ENCODE data around the gene PMPCB.

Gene PMPCB

DNA sequence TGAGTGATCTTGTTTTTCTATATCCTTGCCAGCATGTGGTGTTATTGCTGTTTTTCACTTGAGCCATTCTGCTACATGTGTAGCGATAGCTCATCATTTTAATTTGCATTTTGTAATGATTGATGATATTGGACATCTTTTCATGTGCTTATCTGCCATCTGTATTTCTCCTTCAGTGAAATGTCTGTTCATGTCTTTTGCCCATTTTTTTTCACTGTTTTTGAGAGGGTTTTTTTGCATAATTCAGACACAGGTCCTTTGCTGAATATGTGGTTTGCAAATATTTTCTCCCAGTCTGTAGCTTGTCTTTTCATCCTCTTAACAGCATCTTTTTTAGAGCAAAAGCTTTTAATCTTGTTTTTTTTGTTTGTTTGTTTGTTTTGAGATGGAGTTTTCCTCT lies 3.7 kb upstream of the PMPCB start:
- Histone ChIP-seq H3K79me2 (ENCODE audit: insufficient read depth, low read length) (peaks cover 13% of the 10 kb centered on the region), H4K20me1 (ENCODE audit: insufficient read depth, low read length) (no peaks in the 10 kb centered on the region), H2AFZ (ENCODE audit: low read depth, low read length) (no peak overlapping the region), H3K36me3 (ENCODE audit: insufficient read depth, low read length) (peaks cover 1% of the 10 kb centered on the region; the same call in 1 of the 2 replicates), H3K4me3 (ENCODE audit: low read depth in 1 of 2, low read length in 2 of 2) (no peak overlapping the region), H3K27ac (ENCODE audit: low read length) (no peak overlapping the region), H3K4me1 (ENCODE audit: insufficient read depth, low read length) (peaks cover 12% of the 10 kb centered on the region), H3K9ac (ENCODE audit: low read depth, low read length) (no peak overlapping the region), H3K9me3 (ENCODE audit: insufficient read depth, low read length, severe bottlenecking) (no peaks in the 10 kb centered on the region), H3K4me2 (ENCODE audit: insufficient read depth, low read length) (no peak overlapping the region), H3K27me3 (ENCODE audit: insufficient read depth, low read length, poor library complexity) (no peaks in the 10 kb centered on the region)
- ATAC-seq (ENCODE audit: insufficient read depth, low read depth): no peak
- TF ChIP-seq EZH2 (IDR thresholded peaks at IDR 0.05; ENCODE audit: borderline replicate concordance, low read depth, low read length, severe bottlenecking): no peak
- TF ChIP-seq, protein P1, sequence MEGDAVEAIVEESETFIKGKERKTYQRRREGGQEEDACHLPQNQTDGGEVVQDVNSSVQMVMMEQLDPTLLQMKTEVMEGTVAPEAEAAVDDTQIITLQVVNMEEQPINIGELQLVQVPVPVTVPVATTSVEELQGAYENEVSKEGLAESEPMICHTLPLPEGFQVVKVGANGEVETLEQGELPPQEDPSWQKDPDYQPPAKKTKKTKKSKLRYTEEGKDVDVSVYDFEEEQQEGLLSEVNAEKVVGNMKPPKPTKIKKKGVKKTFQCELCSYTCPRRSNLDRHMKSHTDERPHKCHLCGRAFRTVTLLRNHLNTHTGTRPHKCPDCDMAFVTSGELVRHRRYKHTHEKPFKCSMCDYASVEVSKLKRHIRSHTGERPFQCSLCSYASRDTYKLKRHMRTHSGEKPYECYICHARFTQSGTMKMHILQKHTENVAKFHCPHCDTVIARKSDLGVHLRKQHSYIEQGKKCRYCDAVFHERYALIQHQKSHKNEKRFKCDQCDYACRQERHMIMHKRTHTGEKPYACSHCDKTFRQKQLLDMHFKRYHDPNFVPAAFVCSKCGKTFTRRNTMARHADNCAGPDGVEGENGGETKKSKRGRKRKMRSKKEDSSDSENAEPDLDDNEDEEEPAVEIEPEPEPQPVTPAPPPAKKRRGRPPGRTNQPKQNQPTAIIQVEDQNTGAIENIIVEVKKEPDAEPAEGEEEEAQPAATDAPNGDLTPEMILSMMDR (IDR thresholded peaks at IDR 0.05; ENCODE audit: borderline replicate concordance, extremely low read depth, low read length, poor library complexity, severe bottlenecking): no peak
- no peak for DNase-seq

DNA sequence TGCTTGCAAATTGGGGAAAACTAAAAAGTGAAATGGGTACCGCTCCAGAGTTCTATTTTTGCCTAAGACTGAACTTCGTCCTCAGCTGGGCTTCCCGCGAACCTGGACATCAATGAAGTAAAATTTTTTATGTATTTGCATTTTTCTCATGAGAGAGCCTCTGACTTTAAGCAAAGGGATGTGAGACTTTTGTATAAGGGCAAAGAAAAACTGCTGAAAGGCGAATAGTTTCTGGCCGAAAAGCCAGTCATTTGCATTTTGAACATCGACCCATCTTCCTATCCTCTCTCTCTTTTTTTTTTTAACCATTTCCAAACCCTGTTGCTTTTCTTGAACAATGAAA lies 573 bp downstream of the PMPCB start:
- H3K27ac ChIP-seq (ENCODE audit: low read length): peak overlapping the region; percentile 63
- peak overlapping the region; percentile 73 for H3K4me2 ChIP-seq (ENCODE audit: insufficient read depth, low read length)
- H4K20me1 ChIP-seq (ENCODE audit: insufficient read depth, low read length): peaks cover 4% of the 10 kb centered on the region; the same call in 1 of the 2 replicates
- peaks cover 28% of the 10 kb centered on the region for H3K4me1 ChIP-seq (ENCODE audit: insufficient read depth, low read length)
- peak overlapping the region; percentile 72 for H3K9ac ChIP-seq (ENCODE audit: low read depth, low read length)
- no peaks in the 10 kb centered on the region for H3K9me3 ChIP-seq (ENCODE audit: insufficient read depth, low read length, severe bottlenecking)
- H3K4me3 ChIP-seq (ENCODE audit: low read depth in 1 of 2, low read length in 2 of 2): peak overlapping the region; percentile 64 to 70
- H2AFZ ChIP-seq (ENCODE audit: low read depth, low read length): peak overlapping the region; percentile 76
- H3K36me3 ChIP-seq (ENCODE audit: insufficient read depth, low read length): peaks cover 44% of the 10 kb centered on the region
- H3K79me2 ChIP-seq (ENCODE audit: insufficient read depth, low read length): peaks cover 44% of the 10 kb centered on the region
- TF ChIP-seq, protein P1 (IDR thresholded peaks at IDR 0.05; ENCODE audit: borderline replicate concordance, extremely low read depth, low read length, poor library complexity, severe bottlenecking): no peak
- no peak for TF ChIP-seq EZH2 (IDR thresholded peaks at IDR 0.05; ENCODE audit: borderline replicate concordance, low read depth, low read length, severe bottlenecking)
- DNase-seq: no peak
- no peaks in the 10 kb centered on the region for H3K27me3 ChIP-seq (ENCODE audit: insufficient read depth, low read length, poor library complexity)
- ATAC-seq (ENCODE audit: insufficient read depth, low read depth): no peak

DNA sequence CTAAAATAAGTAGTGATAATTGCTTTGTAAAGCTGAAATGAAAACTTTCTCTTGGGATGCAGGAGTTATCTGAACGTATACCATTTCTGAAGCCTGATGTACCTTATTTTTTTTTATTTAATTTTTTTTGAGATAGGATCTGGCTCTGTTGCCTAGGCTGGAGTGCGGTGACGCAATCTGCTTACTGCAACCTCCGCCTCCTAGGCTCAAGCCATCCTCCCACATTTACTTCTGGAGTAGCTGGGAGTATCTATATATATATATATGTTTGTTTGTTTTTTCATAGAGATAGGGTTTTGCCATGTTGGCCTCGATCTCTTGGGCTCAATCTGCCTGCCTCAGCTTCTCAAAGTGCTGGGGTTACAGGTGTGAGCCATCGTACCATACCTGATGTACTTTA lies 2.4 kb downstream of the PMPCB start:
- Histone ChIP-seq H3K9ac (ENCODE audit: low read depth, low read length) (no peak overlapping the region), H4K20me1 (ENCODE audit: insufficient read depth, low read length) (peaks cover 7% of the 10 kb centered on the region), H3K4me2 (ENCODE audit: insufficient read depth, low read length) (peak overlapping the region; percentile 73; the same call in 1 of the 2 replicates), H3K4me3 (ENCODE audit: low read depth in 1 of 2, low read length in 2 of 2) (no peak overlapping the region), H3K27ac (ENCODE audit: low read length) (no peak overlapping the region), H3K36me3 (ENCODE audit: insufficient read depth, low read length) (peaks cover 62% of the 10 kb centered on the region), H3K9me3 (ENCODE audit: insufficient read depth, low read length, severe bottlenecking) (no peaks in the 10 kb centered on the region), H3K27me3 (ENCODE audit: insufficient read depth, low read length, poor library complexity) (no peaks in the 10 kb centered on the region), H3K79me2 (ENCODE audit: insufficient read depth, low read length) (peaks cover 49% of the 10 kb centered on the region), H2AFZ (ENCODE audit: low read depth, low read length) (no peak overlapping the region), H3K4me1 (ENCODE audit: insufficient read depth, low read length) (peaks cover 28% of the 10 kb centered on the region)
- no peak for DNase-seq
- TF ChIP-seq EZH2 (IDR thresholded peaks at IDR 0.05; ENCODE audit: borderline replicate concordance, low read depth, low read length, severe bottlenecking): no peak
- TF ChIP-seq, protein P1 (IDR thresholded peaks at IDR 0.05; ENCODE audit: borderline replicate concordance, extremely low read depth, low read length, poor library complexity, severe bottlenecking): no peak
- ATAC-seq (ENCODE audit: insufficient read depth, low read depth): no peak

DNA sequence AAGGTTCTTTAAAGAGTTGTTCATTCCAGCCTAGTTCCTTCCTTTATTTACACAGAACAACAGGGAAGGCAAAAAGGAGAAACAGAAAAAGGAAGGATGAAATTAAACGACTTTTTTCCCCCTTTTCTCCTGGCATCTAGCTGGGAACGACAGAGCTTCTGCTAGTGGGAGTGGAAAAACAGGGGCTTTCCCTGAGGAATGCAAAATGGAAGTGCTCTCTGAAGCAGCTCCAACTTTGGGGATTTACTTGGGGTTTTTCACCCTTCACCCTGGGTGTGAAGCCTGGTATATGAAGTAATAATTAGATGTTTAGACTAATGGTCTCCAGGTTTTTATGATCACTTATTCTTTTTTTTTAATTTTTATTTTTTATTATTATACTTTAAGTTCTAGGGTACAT lies 4.2 kb downstream of the PMPCB start:
- DNase-seq (no peak), ATAC-seq (ENCODE audit: insufficient read depth, low read depth) (no peak)
- TF ChIP-seq, protein P1 (IDR thresholded peaks at IDR 0.05; ENCODE audit: borderline replicate concordance, extremely low read depth, low read length, poor library complexity, severe bottlenecking): no peak
- no peak for TF ChIP-seq EZH2 (IDR thresholded peaks at IDR 0.05; ENCODE audit: borderline replicate concordance, low read depth, low read length, severe bottlenecking)
- peaks cover 79% of the 10 kb centered on the region for H3K36me3 ChIP-seq (ENCODE audit: insufficient read depth, low read length)
- peaks cover 28% of the 10 kb centered on the region for H3K4me1 ChIP-seq (ENCODE audit: insufficient read depth, low read length)
- no peak overlapping the region for H3K4me3 ChIP-seq (ENCODE audit: low read depth in 1 of 2, low read length in 2 of 2)
- H3K4me2 ChIP-seq (ENCODE audit: insufficient read depth, low read length): no peak overlapping the region
- peaks cover 53% of the 10 kb centered on the region for H3K79me2 ChIP-seq (ENCODE audit: insufficient read depth, low read length)
- H3K9ac ChIP-seq (ENCODE audit: low read depth, low read length): no peak overlapping the region
- H4K20me1 ChIP-seq (ENCODE audit: insufficient read depth, low read length): peaks cover 7% of the 10 kb centered on the region
- no peak overlapping the region for H2AFZ ChIP-seq (ENCODE audit: low read depth, low read length)
- H3K27me3 ChIP-seq (ENCODE audit: insufficient read depth, low read length, poor library complexity): no peaks in the 10 kb centered on the region
- no peak overlapping the region for H3K27ac ChIP-seq (ENCODE audit: low read length)
- no peaks in the 10 kb centered on the region for H3K9me3 ChIP-seq (ENCODE audit: insufficient read depth, low read length, severe bottlenecking)

Measured in DND-41 (cell line).